GM21723 (cell line): ENCODE results near the gene PHIP.
"Not testable (repeated sequence)": the region's sequence is repeated elsewhere in the genome, so short reads cannot be mapped to it uniquely, and the experiment has no call there.

Source experiments
- ATAC-seq: cut with Tn5 transposase; IDR thresholded peaks from one replicate; pipeline ENCODE4 v1.9.1; 2021; ENCODE audit warnings: mild to moderate bottlenecking, moderate library complexity; ENCODE audit not compliant: unreplicated experiment

Gene PHIP

GRCh38 chr6:79078075-79078969 is at the start of gene PHIP:
PHIP (minus strand) TSS chr6:79078254; CDS start chr6:79078068, 186 bp downstream.
- peak; percentile 78 for ATAC-seq

GRCh38 chr6:79127660-79128059 is 49.6 kb upstream of the PHIP start:
- ATAC-seq = no peak

GRCh38 chr6:79119217-79119616 is 41.2 kb upstream of the PHIP start:
- no peak for ATAC-seq

DNA sequence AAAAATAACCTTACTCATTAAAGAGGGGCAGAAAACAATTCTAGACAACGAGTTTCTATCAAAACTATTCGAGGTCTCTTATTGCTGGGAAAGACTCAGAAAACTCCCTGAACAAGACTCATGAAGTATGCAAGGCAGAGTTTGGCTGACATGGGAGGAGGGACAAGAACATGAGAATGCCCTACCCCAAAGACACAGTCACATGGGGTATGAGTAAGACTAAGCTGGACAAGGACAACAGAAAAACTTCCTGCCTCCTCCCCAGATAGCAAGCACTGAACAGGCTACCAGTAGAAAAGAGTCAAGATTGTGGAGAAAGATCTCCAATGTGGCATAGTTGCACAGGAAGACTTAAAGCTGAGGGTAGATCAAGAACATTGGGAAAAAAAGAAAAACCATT is 39.7 kb upstream of the PHIP start:
- ATAC-seq = no peak

DNA sequence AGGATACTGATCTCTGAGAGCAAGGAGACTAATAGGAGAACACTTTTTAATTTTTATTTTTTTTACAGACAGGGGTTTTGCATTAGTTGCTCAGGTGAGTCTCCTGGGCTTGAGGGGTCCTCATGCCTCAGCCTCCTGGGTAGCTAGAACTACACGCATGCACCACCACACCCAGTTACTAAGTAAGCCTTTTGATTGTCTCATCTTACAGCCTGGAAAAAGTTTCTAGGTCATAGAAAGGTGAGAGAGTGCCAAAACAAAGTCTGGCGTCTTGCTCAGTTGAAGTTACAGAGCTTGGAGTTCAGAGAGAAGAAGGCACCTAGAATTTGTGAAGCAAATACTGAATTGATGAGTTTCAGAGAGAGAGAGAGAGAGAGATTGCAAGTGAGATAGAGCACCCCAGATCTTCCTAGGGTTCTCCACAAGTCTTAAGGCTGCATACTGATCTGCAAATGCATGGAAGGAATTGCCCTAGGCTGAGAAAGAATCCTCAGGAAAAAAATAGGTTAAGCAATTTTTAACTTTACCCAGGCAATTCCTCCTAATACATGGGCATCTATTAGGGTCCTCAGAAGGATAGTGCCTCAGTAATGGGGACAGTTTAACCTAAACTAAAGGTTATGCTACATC is 37.6 kb upstream of the PHIP start:
- ATAC-seq = no peak

GRCh38 chr6:79111549-79111948 is 33.5 kb upstream of the PHIP start:
- no peak for ATAC-seq

DNA sequence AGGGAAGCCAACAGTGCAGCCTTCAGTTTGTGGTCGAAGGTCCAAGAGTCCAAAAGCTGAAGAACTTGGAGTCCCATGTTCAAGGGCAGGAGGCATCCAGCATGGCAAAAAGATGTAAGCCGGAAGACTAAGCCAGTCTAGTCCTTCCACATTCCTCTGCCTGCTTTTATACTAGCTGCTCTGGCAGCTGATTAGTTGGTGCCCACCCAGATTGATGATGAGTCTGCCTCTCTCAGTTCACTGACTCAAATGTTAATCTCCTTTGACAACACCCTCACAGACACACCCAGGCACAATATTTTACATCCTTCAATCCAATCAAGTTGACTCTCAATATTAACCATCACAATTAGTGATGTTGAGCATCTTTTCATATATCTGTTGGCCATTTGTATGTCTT is 23.1 kb upstream of the PHIP start:
- ATAC-seq = no peak

DNA sequence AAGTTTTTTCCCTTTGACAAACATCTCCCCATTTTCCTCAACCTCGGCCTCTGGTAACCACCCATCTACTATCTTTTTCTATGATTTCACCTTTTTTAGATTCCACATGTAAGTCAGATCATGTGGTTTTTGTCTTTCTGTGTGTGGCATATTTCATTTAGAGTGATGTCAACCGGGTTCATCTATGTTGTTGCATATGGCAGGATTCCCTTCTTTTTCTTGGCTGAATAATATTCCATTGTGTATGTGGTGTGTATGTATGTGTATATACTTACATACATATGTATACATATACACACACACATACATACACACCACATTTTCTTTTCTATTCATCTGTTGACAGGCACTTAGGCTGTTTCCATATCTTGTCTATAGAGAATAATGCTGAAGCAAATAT is 22.2 kb upstream of the PHIP start:
- ATAC-seq = no peak

DNA sequence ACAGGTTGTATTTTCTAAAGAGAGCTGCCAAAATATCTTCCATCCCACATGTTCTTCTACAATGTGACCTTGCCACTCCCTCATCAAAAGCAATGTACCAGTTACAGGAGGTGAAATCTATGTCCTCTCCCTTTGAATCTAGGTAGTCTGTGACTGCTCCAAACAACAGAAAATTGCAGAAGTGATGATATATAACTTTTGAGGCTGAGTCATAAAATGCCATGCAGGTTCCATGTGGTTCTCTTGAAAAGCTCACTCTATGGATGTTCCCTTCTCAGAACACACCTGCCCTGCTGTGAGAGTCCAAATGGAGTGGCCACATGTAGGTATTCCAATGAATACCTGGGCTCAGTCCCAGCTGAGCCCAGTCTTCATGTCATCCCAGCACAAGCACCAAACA is 16.9 kb upstream of the PHIP start:
- no peak for ATAC-seq

GRCh38 chr6:79091801-79092200 is 13.7 kb upstream of the PHIP start:
- not testable (repeated sequence) for ATAC-seq

DNA sequence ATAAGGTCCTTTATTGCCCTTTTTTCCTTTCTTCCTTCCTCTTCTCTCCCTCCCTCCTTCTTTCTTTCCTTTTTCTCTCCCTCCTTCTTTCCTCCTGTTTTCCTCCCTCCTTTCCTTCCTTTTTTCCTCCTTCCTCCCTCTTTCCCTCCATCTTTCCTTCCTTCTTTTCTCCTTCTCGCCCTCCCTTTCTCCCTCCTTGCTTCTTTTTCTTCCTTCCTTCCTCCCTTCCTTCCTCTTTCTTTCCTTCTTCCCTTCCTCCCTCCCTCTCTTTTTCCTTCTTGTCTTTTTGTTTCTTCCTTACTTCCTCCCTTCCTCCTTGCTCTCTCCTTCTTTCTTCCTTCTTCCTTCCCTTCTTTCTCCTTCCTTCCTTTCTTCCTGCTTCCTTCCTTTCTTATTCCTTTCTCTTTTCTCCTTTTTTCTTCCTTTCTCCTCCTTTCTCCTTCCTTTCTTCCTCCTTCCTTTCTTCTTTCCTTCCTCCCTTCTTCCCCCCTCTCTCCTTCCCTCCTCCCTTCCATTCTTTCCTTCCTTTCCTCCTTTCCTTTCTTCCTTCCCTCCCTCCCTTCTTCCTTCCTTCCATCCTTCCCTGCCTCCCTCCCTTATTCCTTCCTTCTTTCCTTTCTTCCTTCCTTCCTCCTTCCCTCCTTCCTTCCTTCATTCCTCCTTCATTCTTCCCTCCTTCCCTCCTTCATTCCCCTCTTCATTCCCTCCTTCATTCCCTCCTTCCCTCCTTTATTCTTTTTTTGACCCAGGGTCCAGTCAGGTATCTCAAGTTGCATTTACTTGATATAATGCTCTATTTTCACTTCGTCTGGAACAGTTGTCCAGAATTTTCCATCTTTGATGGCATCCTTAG is 11.7 kb upstream of the PHIP start:
- no peak for ATAC-seq

GRCh38 chr6:79084693-79085092 is 6.6 kb upstream of the PHIP start:
- no peak for ATAC-seq

GRCh38 chr6:79082304-79082703 is 4.2 kb upstream of the PHIP start:
- no peak for ATAC-seq

DNA sequence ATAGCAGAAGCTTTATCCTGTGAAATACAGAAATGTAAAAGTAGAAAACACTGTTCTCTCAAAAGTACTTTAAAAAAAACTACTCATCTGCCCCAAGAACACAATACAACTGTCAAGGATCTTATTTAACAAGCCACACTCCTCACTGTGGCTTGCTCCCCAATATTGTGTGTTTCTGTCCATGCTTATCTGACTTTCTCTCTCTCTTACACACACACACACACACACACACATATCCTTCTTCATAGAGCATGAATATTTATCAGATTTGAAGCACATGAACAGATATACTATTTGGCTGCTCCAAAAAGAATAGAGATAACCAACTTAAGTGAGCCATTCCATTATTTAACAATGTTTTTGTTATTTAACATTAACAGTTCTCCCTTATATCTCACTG is 3.6 kb upstream of the PHIP start:
- ATAC-seq = no peak

GRCh38 chr6:79079561-79080041 is 1.5 kb upstream of the PHIP start:
- ATAC-seq = no peak

- ATAC-seq = peak; percentile 29
These were observed 359 bp downstream of the PHIP start for GRCh38 chr6:79077715-79078074.

GRCh38 chr6:79076782-79077641 is 1.0 kb downstream of the PHIP start:
- ATAC-seq = peak; percentile 57

DNA sequence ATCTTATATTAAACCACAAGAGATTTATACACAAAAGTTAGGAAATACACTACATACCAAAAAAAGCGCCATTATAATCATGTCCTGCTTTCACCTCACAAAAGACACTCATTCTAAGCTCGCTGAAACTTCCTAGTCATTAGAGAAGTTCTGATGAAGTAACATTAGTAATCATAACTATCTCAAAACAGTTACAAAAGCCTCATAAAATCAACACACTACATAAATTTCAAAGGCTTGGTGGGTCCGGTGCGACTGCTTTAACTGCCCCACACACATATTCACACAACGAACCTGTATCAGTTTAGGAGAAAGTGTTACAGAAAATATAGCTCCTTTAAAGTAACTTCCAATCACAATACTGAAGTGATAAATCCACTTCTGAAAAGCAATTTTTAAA is 1.9 kb downstream of the PHIP start:
- ATAC-seq = no peak

GRCh38 chr6:79073888-79074287 is 4.2 kb downstream of the PHIP start:
- no peak for ATAC-seq

DNA sequence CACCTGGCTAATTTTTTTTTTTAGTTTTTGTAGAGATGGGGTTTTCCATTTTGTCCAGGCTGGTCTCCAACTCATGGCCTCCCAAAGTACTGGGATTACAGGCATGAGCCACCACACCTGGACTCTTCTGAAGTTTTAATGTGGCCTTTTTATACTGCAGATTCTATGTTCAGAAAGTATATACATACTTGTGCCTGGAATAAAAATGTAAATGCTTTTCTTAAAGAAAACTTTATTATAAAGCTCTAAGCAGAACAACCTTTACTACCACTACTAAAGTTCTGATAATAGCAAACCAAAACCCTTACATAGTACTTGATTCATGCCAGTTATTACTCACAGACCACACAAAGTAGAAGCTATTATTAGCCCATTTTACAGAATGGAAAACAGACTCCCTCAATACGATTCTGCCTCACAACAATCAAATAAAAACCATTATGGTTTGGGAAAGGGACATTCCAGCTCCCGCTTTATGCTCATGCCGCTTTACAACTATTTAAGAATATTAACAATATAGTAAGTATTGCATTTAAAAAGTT is 5.3 kb downstream of the PHIP start:
- ATAC-seq = no peak
